ENCODE results near the gene HOXC5. TPM values are rescaled to one million over a fixed set of nuclear protein-coding genes. Genes with fewer than 3 reads are reported as not detected.

HOXC5 gene
- total RNA-seq, 1 donor from 2014 or later = 3.8 TPM

DNA sequence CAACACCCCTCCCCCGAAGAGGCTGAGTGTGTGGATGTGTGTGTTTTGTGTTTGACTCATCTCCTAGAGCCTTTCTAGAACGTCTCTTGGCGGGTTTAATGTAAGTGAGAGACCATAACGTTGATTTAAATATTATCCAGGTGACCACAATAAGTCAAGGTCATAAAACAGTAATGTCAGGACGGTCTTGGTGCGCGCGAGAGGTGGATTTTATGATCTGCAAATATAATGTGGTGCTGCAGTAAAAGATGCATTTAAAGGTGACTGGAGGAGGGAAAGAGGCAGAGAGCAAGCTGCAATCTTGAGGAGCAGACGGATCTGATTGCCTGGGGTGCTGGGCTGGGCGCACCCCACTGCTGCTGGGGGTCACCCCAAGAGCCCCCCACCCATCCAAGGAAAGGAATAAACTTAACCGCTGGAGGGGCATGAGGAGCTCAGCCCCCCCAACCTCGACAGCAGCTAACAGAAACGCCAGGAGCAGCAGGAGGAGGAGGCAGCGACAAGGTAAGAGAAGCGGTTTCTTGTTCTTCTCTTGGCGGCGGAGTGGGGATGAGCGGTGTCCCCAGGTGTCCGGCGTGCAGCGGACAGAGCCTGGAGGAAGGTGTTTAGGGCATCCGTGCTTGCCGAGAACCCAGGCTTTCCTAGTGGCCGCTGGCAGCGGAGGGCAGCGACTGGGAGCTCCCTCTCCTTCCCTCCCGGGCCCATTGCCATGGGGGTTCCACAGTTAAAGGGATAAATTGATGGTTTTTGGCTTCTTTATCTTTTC, 42.4 kb upstream of the HOXC5 start:
- Mint-ChIP-seq H3K27ac (ENCODE audit: unreplicated experiment) (no peak overlapping the region), H3K4me1 (peaks cover 8% of the 10 kb centered on the region), H3K36me3 (ENCODE audit: low read depth) (no peaks in the 10 kb centered on the region), H3K4me3 (peak overlapping the region; percentile 61), H3K9me3 (no peaks in the 10 kb centered on the region), H3K27me3 (ENCODE audit: low read depth) (peaks cover 100% of the 10 kb centered on the region)
- DNase-seq (ENCODE audit: low read depth, low spot score) = no peak
- TF ChIP-seq, protein P1, sequence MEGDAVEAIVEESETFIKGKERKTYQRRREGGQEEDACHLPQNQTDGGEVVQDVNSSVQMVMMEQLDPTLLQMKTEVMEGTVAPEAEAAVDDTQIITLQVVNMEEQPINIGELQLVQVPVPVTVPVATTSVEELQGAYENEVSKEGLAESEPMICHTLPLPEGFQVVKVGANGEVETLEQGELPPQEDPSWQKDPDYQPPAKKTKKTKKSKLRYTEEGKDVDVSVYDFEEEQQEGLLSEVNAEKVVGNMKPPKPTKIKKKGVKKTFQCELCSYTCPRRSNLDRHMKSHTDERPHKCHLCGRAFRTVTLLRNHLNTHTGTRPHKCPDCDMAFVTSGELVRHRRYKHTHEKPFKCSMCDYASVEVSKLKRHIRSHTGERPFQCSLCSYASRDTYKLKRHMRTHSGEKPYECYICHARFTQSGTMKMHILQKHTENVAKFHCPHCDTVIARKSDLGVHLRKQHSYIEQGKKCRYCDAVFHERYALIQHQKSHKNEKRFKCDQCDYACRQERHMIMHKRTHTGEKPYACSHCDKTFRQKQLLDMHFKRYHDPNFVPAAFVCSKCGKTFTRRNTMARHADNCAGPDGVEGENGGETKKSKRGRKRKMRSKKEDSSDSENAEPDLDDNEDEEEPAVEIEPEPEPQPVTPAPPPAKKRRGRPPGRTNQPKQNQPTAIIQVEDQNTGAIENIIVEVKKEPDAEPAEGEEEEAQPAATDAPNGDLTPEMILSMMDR (conservative IDR thresholded peaks at IDR 0.05) = no peak

DNA sequence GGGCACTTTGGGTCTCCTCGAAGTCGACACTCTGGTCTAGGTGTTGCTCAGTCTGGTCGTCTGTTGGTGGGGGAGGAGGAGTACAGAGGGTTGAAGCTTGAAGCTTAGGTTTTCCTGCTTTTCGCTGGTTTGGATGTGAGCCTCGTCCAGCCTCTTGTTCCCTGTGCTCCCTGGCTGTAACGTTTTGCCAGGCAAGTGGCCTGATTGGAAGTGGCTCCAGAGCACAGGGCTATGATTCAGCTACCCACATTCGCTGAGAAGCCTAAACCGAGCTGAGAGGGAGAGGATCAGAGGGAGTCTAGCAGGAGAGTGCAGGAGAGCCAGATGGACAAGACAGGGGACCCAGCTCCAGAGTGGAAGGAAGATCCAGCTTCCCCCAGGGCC, 41.8 kb upstream of the HOXC5 start:
- H3K27ac Mint-ChIP-seq (ENCODE audit: unreplicated experiment) = no peak overlapping the region
- H3K27me3 Mint-ChIP-seq (ENCODE audit: low read depth) = peaks cover 100% of the 10 kb centered on the region
- H3K9me3 Mint-ChIP-seq = no peaks in the 10 kb centered on the region
- no peaks in the 10 kb centered on the region for H3K36me3 Mint-ChIP-seq (ENCODE audit: low read depth)
- H3K4me1 Mint-ChIP-seq = peaks cover 8% of the 10 kb centered on the region
- H3K4me3 Mint-ChIP-seq = peak overlapping the region; percentile 61
- DNase-seq (ENCODE audit: low read depth, low spot score) = no peak
- TF ChIP-seq, protein P1 (conservative IDR thresholded peaks at IDR 0.05) = no peak

DNA sequence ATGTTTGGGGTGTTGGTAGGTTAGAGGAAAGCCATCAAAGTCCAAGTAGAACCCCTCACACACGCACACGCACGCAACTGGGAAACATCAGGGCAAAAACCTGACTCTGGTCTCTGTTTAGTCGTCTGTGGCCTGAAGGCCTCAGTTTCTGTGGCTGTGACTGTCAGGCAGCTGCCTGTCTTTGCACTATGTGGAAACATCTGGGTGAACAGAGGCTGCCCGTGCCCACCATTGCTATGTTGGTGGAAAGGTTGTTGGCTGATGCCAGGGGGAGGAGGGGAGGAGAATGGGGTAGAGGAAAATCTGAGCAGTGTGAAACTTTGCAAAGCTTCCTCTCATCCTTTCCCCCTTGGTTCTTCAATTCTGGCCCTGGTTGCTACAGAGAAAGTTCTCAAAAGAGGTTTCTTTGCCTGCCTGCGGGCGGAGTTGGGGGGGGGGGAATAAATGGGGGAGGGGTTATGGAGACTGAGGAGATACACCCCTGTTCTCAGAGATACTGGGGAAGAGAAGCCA, 40.4 kb upstream of the HOXC5 start:
- Mint-ChIP-seq H3K4me3 (peak overlapping the region; percentile 72), H3K4me1 (peaks cover 8% of the 10 kb centered on the region), H3K36me3 (ENCODE audit: low read depth) (no peaks in the 10 kb centered on the region), H3K27ac (ENCODE audit: unreplicated experiment) (no peak overlapping the region), H3K27me3 (ENCODE audit: low read depth) (peaks cover 100% of the 10 kb centered on the region), H3K9me3 (no peaks in the 10 kb centered on the region)
- no peak for DNase-seq (ENCODE audit: low read depth, low spot score)
- TF ChIP-seq, protein P1 (conservative IDR thresholded peaks at IDR 0.05) = no peak

DNA sequence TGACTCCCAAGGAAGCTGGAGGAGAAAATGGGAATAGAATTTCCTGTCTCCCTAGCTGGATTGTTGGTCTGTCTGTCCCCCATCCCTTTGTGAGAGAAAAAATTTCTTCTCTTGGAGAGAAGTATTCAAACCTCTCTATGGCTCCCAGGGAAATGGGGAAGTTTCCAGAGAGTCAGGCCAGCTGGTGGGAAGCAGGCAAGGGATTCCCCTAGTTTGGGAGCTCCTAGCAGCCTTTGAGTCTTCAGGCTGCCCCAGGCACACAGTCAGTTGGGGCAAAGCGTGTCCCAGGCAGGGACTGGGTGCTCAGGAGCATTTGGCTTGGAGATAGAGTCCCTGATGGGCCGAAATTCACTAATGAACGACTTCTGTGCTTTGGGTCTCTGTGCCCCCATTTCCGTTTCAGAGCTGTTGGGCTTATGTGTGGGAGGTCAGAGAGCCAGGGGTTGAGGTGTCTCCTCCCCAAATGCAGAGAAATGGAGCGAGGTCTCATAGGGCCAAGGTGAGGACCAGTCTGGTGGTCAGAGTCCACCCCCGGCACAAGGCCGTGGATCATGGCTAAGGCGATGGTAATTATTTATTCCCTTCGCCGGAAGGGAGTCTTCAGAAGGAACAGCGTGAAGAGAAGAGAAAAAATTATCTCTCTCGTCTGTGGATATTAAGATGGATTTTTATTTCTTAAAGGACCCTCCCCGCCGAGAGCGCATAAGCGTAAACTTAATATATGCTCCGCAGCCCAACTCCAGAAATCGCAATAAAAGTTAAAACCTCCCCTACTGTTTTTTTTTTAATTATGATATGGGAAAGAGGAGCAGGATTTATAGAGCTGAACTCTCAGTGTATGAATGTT, 39.5 kb upstream of the HOXC5 start:
- H3K27me3 Mint-ChIP-seq (ENCODE audit: low read depth) = peaks cover 100% of the 10 kb centered on the region
- H3K4me1 Mint-ChIP-seq = peaks cover 8% of the 10 kb centered on the region
- TF ChIP-seq, protein P1 (conservative IDR thresholded peaks at IDR 0.05) = no peak
- no peaks in the 10 kb centered on the region for H3K9me3 Mint-ChIP-seq
- H3K36me3 Mint-ChIP-seq (ENCODE audit: low read depth) = no peaks in the 10 kb centered on the region
- no peak for DNase-seq (ENCODE audit: low read depth, low spot score)
- H3K4me3 Mint-ChIP-seq = peak overlapping the region; percentile 87
- no peak overlapping the region for H3K27ac Mint-ChIP-seq (ENCODE audit: unreplicated experiment)

DNA sequence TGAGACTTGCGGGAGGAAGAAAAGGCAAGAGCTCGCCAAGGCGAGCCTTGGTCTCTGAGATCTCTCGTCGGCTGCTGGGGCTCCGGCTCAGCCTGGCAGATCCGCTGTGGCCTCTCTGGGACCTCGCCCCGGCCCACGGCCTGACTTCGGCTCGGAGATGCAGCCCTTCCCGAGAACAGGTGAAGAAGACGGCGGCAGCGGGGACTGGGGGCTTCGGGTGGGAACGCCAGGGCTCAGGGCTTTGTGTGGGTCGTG, 38.9 kb upstream of the HOXC5 start:
- DNase-seq (ENCODE audit: low read depth, low spot score) = no peak
- Mint-ChIP-seq H3K36me3 (ENCODE audit: low read depth) (no peaks in the 10 kb centered on the region), H3K4me1 (peaks cover 6% of the 10 kb centered on the region), H3K27me3 (ENCODE audit: low read depth) (peaks cover 100% of the 10 kb centered on the region), H3K4me3 (peak overlapping the region; percentile 87), H3K9me3 (no peaks in the 10 kb centered on the region), H3K27ac (ENCODE audit: unreplicated experiment) (no peak overlapping the region)
- TF ChIP-seq, protein P1 (conservative IDR thresholded peaks at IDR 0.05) = no peak
